ENCODE data around the gene BAG3. TPM values are rescaled to one million over a fixed set of nuclear protein-coding genes. Genes with fewer than 3 reads are reported as not detected.

BAG3 gene
- total RNA-seq, 1 donor from 2014 or later = 4.3 TPM

DNA sequence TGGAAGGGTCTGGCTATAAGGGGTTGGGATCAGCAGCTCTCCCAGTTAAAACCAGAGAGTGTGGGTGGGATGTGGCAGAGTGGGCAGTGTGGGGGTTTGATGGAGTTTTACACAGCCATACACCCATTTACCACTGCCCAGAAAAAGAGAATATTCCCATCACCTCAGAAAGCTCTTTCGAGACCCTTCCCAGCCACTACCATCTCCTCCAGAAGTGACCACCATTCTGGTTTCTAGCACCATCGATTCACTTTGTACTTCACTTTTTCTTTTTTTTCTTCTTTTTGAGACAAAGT is 15.5 kb downstream of the BAG3 start:
- TF ChIP-seq, protein P1, sequence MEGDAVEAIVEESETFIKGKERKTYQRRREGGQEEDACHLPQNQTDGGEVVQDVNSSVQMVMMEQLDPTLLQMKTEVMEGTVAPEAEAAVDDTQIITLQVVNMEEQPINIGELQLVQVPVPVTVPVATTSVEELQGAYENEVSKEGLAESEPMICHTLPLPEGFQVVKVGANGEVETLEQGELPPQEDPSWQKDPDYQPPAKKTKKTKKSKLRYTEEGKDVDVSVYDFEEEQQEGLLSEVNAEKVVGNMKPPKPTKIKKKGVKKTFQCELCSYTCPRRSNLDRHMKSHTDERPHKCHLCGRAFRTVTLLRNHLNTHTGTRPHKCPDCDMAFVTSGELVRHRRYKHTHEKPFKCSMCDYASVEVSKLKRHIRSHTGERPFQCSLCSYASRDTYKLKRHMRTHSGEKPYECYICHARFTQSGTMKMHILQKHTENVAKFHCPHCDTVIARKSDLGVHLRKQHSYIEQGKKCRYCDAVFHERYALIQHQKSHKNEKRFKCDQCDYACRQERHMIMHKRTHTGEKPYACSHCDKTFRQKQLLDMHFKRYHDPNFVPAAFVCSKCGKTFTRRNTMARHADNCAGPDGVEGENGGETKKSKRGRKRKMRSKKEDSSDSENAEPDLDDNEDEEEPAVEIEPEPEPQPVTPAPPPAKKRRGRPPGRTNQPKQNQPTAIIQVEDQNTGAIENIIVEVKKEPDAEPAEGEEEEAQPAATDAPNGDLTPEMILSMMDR (IDR thresholded peaks at IDR 0.05) = no peak
- DNase-seq = no peak
- Mint-ChIP-seq H3K4me3 (no peak overlapping the region), H3K4me1 (peaks cover 7% of the 10 kb centered on the region), H3K9me3 (no peaks in the 10 kb centered on the region), H3K36me3 (ENCODE audit: low read depth) (peaks cover 4% of the 10 kb centered on the region), H3K27me3 (no peaks in the 10 kb centered on the region), H3K27ac (no peak overlapping the region)
- ChIA-PET POLR2A (no interaction called here), CTCF (no interaction called here)
- ATAC-seq (ENCODE audit: low read depth) = no peak
- intact Hi-C loops (cut with micrococcal nuclease) = no loop called here

DNA sequence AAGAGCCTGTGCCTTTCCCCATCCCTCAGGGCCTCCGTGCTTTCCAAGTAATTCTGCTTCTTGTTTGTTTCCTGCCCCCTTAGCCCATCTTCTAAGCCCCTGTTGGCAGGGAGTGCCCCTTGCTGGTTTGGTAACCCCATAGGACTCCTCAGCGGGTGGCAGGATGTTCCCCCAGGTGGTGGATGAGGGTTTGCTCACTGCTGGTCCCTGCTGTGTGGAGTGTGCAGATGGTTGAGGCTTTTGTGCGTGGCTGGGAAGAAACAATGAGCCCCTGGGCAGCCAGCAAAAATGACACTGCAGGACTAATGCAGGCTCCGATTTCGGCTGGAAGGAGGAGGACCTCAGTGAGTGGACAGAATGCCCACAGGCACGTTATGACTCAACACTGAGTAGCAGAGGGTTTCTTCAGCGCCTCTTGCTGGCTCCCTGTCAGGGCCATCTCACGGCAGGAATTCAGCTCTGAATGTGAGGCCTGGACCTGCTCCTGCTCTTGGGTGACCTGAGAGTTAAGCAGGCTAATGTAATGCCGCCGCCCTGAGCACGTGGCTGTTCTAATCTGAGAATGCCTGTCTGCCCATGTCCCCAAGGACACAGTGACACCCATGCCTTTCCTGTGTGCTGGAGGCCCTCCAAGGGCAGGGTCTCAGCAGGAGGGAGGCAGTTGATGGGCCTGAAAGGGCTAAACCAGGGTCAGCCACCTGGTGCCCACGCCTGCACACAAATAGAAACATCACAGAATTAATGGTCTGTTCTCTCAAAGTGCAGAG is 16.6 kb downstream of the BAG3 start:
- intact Hi-C loops (cut with micrococcal nuclease) = no loop called here
- Mint-ChIP-seq H3K4me3 (no peak overlapping the region), H3K27ac (no peak overlapping the region), H3K36me3 (ENCODE audit: low read depth) (peaks cover 10% of the 10 kb centered on the region), H3K9me3 (no peaks in the 10 kb centered on the region), H3K27me3 (no peaks in the 10 kb centered on the region), H3K4me1 (peaks cover 7% of the 10 kb centered on the region)
- TF ChIP-seq, protein P1 (IDR thresholded peaks at IDR 0.05) = no peak
- CTCF ChIA-PET = no interaction called here
- POLR2A ChIA-PET = no interaction called here
- no peak for DNase-seq
- no peak for ATAC-seq (ENCODE audit: low read depth)

DNA sequence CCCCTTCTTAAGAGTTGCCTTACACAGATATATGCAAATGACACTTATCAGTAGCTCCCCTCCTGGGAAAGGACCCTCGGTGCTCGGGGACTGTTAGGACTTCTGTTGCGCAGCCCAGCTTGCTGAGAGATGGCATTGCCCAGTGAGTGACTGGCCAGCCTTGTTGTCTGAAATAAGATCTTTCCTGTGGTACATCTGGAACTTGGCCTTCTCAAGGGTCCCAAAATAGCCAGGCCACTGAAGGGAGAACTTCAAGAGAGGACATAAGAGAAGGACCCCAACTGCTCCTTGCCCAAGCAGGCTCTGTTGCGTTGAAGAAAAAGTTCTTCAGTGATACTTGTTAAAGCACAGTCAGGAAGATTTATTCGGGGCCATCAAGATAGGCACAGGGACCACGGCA is 17.3 kb downstream of the BAG3 start:
- ChIA-PET CTCF (no interaction called here), POLR2A (no interaction called here)
- Mint-ChIP-seq H3K27me3 (no peaks in the 10 kb centered on the region), H3K27ac (no peak overlapping the region), H3K9me3 (no peaks in the 10 kb centered on the region), H3K4me3 (no peak overlapping the region), H3K36me3 (ENCODE audit: low read depth) (peaks cover 16% of the 10 kb centered on the region), H3K4me1 (peaks cover 7% of the 10 kb centered on the region)
- TF ChIP-seq, protein P1 (IDR thresholded peaks at IDR 0.05) = no peak
- DNase-seq = no peak
- ATAC-seq (ENCODE audit: low read depth) = no peak
- intact Hi-C loops (cut with micrococcal nuclease) = no loop called here

DNA sequence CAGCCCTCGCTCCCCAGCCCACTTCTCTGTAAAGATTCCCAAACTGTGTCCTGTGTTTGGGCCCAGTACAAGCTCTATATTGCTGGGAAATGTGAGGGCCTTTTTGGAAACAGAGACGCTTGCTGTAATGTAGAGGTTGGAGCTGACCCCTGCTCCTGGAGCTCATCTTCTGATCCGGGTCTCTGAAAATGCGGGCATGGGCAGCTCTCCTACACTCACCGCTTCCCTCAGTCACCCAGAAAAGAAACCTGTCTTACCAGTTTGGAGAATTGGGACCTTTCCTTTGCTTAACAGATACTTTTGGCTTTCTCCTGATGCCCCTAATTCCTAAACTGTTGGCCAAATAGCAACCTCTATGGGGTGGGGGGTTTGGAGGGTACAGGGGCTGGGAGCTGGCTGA is 18.2 kb downstream of the BAG3 start:
- H3K36me3 Mint-ChIP-seq (ENCODE audit: low read depth) = peaks cover 16% of the 10 kb centered on the region
- H3K9me3 Mint-ChIP-seq = no peaks in the 10 kb centered on the region
- POLR2A ChIA-PET = no interaction called here
- H3K4me3 Mint-ChIP-seq = no peak overlapping the region
- peaks cover 7% of the 10 kb centered on the region for H3K4me1 Mint-ChIP-seq
- no peaks in the 10 kb centered on the region for H3K27me3 Mint-ChIP-seq
- H3K27ac Mint-ChIP-seq = no peak overlapping the region
- DNase-seq (no peak), ATAC-seq (ENCODE audit: low read depth) (no peak)
- CTCF ChIA-PET = no interaction called here
- TF ChIP-seq, protein P1 (IDR thresholded peaks at IDR 0.05) = no peak
- intact Hi-C loops (cut with micrococcal nuclease) = no loop called here

DNA sequence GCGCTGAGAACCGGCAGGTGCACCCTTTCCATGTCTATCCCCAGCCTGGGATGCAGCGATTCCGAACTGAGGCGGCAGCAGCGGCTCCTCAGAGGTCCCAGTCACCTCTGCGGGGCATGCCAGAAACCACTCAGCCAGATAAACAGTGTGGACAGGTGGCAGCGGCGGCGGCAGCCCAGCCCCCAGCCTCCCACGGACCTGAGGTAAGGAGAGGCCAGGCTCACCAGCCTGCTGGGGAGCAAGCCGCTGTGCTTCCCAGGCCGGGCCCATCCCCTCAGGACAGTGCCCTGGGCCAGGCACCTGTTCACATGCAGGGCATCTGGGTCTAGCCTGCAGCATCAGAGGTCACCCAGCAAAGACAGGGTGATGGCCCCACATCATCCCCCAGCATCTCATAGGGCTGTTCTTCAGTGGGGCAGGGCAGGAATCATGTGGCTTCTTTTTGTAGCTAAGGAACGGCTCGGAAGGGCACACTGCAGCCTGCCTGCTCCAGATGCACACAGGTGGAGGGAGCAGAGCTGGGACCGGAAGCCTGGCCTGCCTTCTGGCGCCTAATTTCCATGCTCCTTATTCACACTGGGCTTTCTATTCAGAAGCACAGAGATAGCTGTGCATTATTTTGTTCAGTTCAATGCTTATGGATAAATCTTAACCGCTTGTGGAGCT is 18.9 kb downstream of the BAG3 start:
- intact Hi-C loops (cut with micrococcal nuclease) = no loop called here
- POLR2A ChIA-PET = no interaction called here
- no peak overlapping the region for H3K27ac Mint-ChIP-seq

More for the DNA sequence above, 18.9 kb downstream of the BAG3 start:
- Mint-ChIP-seq H3K4me1 (peaks cover 7% of the 10 kb centered on the region), H3K27me3 (no peaks in the 10 kb centered on the region), H3K4me3 (no peak overlapping the region), H3K9me3 (no peaks in the 10 kb centered on the region), H3K36me3 (ENCODE audit: low read depth) (peaks cover 16% of the 10 kb centered on the region)
- ATAC-seq (ENCODE audit: low read depth) (no peak), DNase-seq (no peak)
- CTCF ChIA-PET = no interaction called here
- TF ChIP-seq, protein P1 (IDR thresholded peaks at IDR 0.05) = no peak

All from activated B cell treated with CpG ODN at 0.5 μM for 24 hours (primary cell).